ENCODE results near the gene GARNL3.

The GARNL3 gene

DNA sequence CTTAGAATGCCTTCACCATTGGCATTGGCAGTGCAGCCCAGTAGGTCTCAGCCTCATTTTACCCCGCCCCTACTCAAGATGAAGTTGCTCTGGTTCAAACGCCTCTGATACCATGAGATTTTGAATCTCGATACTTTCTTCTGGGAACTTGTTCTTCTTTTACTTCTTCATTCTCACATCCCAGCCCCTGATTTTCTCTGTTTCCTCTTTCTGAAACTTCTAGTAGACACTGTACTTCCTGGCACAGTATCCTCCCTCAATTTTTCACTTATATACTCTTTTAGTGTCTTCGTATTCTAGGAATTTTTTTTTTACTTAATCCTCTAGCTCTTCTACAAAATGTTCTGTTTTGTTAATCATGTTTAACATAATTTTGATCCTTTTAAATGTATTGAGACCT is 146.5 kb downstream of the GARNL3 start:
- DNase-seq = no peak

DNA sequence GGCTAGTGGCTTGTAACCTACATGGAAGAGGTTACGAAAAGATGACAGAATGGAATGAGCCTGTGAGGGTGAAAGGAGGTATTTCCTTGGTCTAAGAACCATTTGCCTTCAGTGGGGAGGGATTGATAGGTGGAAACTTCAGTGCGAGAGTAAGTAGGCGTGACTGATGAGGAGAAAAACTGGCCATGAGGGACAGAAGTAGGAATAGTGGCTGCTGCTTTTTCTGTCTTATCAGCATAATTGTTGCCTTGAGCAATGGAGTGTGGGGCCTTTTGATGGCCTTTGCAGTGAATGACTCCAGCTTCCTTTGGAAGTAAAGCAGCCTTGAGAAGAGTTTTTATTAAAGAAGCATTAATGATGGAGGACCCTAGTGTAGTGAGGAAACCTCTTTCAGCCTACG is 150.6 kb downstream of the GARNL3 start:
- no peak for DNase-seq

DNA sequence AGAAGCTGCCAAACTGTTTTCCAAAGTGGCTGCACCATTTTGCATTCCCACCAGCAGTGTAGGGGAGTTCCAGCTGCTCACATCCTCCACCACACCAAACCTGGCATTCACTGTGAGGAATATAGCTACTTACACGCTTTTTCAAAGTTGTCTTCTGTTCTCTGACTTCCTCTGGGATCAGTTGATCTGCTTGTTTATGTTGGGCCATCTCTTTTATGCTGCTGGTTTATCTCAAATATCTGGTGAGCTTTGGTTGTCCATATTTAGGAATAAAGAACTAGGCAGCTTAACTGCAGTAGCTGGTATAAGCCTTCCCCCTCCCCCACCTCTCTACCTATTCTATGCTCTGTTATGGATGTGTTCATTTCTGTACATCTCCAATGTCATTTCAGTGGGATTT is 151.1 kb downstream of the GARNL3 start:
- no peak for DNase-seq

DNA sequence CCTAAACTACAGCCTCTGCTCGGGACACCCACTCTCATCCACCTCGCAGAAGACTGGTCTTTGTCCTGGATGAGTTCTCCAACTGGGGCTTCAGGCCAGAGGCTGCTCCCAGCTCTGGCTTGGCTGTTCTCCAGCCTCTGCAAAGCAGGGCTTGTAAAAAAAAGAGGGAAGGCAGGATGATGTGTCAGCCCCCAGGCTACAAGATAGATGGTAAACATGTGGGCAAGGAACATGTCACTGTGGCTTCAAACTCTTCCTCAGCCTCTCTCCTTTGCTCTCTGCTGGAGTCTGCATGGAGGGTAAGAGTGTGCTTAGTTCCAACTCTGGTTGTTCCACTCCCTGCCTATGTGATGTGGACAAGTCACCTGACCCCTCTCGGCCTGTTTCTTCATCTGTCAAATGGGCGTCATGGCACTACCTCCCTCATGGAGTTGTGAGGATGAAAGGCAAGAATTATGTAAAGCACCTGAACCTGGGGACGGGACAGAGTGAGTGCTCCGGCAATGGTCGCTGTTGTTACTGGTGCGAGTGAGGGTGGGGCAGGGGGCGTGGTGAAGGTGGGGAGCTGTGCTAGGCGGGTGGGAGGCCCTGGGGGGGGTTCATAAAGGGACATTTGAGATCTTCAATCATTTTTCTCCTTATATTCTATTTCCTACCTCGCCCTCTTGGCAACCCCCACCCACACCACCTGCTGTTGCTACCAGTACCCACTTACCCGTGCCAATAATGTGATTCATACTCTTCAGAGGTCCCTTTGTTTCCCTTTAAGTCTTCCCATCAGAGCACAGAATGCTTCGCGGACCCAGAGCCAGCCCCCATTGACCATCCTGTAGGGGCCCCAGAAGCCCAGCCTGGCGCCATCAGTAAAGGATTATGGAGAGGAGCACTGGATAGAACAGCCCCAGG is 152.8 kb downstream of the GARNL3 start:
- DNase-seq = no peak

DNA sequence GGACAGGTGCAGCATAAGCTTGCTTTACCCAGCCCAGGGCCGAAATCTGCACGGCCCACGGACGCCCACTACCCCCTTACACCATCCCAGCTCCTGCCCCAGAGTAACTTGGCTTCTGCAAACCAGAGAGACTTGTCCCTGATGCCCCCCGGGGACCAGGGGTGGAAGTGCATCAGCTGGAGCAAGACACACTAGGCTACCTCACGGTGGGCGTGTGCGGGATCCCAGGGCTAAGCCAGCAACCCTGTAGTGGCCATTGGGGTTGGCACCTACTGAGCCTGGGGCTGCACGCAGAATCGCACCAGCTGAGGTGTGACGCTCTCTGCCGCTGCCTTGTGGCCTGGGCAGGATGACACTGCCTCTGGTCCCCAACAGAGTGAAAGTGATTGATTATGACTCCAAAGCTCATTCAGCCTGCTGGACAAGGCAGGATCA is 153.5 kb downstream of the GARNL3 start:
- peak; percentile 82 for DNase-seq

DNA sequence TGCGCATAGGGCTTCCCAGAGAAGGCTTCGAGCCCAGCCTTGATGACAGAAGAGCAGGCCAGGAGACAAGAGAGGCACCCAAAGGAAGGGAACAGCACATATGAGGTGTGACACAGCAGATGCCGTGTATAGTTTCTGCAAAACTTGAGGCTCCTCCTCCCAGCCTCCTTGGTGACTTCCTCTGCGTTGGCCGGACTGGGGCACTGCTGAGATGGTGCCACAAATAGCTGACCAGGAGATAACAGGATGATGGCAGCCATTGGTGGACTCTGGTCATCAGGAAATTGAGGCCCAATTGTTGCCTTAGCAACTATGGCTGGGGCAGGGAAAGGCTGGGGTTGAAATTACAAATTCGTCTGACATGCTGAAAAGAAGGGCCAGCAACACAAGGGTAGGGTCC is 154.8 kb downstream of the GARNL3 start:
- no peak for DNase-seq

DNA sequence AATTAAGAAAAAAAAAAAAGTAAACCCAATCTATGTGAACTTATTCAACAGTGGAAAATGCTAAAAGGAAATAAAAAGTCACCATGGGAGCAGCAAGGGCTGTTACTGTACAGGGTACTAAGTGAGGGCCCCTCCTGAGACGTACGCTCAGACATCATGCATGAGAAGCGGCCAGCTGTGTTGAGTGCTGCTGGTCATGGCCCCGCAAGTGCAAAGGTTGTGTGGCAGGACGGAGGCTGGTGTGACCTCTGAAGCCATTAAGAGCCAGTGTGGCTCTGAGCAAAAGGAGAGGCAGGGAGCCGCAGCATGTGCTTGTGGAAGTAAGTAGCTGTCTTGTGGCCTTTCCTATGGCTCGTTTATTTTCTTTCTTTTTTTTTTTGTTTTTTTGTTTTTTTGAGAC is 156.5 kb downstream of the GARNL3 start:
- DNase-seq = no peak

DNA sequence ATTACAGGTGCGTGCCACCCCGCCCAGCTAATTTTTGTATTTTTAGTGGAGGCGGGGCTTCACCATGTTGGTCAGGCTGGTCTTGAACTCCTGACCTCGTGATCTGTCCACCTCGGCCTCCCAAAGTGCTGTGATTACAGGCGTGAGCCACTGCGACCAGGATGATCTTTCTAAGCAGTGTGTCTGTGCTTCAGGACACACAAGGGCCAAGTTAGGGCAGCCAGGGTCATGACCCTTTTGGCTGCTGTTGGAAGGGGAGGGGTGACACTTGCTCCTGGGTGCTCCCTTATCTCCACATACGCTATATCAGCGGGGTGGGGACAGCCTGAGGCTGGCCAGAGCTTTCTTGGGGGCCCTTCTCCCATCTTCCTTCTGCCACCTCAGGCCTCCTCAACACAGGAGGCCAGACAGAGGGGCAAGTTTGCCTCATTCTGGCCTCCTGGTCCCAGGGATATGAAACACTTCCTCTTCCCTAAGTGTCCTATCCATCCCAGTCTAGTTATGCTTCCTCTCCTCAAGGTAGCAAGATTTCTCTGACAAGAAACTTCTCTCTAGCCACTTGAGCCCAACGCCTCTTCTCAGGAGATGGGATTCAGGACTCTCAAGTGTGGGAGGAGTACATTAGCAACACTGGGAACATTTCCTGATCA is 157.7 kb downstream of the GARNL3 start:
- DNase-seq = no peak

DNA sequence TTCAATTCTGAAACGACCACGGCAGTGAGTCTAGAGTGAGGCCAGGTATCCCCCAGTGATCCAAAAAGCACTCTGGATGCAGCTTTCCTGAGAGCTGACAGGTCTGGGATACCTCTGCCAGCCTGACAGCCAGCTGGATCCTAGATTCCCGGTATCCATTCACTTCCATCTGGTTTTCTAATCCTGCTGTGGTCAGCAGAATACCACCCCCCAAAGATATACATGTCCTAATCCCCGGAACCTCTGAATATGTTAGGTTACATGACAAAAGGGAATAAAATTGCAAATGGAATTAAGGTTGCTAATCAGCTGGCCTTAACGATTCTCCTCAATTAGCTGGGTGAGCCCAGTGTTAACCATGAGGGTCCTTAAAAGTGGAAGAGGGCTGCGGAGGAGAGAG is 158.2 kb downstream of the GARNL3 start:
- DNase-seq = no peak

DNA sequence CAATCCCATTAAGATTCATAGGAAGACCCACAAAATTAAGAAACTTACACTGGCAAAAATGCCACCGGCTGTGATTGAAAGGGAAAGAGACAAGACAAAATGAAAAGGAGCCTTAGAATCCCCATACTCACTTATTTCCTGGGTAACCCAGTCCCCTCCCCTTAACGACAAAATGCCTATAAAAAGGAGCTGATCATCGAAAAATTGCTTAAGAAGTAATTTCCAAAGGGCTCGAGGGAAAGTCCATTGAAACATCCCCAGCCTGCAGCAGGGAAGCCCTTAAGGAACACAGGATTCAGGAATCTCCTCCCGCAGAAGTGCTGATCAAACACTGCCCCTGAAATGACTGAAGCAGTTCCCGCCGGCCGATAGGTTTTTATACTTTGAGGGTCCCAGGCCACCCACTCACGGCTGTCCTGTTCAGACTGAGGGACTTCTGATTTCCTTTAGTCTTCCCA is 158.9 kb downstream of the GARNL3 start:
- DNase-seq = no peak

DNA sequence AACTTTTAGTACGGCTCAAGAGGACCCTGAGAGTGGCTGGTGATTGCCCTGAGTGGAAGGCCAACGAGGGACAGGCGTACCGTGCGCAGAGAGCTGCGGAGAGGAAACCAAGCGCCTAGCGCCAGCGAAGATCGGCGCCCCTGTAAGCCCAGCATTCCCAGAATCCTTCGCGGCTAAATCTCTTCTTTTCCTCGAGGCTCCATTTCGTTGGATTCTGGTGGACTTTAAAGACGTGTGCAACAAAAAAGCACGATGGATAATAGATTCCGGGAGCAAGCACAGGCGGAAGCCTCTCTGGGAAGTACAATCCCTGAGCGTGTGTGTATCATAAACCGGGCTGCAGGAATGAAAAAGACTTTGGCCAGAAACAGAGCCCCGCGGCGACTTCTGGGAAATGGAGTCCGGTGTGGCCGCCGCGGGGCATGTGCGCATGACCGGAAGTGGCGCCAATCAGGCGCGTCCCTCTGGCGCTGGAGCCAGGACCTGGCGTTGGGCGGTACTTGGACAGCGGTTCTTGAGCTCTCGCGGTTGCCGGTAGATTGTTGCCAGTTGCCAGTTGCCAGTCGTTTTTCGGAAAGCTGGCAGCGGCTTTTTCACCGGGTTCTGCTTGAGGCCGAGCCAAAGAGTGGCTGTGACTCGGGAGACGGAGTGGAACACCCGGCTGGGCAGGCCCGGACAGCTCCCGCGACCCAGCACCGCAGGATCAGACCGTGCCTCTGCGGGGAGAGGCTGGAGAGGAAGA is 159.5 kb downstream of the GARNL3 start, which contains the start of gene ZNF79:
ZNF79 (plus strand) TSS at position 449 of the 742 bp plus-strand sequence. CDS start 406 bp downstream, outside the sequence.
- peak; percentile 92 for DNase-seq

DNA sequence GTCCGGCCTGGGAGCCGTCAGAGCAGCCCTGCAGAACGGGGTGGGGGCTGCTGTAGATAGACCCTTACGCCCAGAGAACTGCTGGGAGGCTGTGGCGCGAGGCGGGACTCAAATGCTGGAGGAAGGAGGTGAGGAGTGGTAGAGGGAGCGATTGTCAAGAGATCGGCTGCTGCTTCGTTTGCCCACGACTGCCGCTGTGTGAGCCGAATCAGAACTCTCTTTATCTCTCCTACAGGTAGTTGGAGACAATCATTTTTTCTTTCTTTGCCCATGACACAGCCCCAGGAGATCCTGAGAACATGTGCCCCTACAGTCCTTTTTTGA is 160.1 kb downstream of the GARNL3 start:
- no peak for DNase-seq

DNA sequence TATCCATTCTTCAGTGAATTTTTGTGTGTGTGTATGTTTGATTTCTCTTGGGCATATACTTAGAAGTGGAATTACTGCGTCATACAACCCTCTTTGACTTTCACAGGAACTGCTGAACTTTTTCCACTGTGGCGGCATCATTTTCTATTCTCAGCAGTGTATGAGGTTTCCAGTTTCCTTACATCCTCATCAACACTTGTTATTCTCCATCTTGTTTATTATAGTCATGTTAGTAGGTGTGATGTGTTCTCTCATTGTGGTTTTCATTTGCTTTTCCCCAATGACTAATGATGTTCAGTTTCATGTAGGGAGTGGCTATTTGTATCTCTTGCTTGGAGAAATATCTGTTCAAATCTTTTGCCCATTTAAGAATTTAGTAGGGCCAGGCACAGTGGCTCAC is 162.2 kb downstream of the GARNL3 start:
- no peak for DNase-seq

DNA sequence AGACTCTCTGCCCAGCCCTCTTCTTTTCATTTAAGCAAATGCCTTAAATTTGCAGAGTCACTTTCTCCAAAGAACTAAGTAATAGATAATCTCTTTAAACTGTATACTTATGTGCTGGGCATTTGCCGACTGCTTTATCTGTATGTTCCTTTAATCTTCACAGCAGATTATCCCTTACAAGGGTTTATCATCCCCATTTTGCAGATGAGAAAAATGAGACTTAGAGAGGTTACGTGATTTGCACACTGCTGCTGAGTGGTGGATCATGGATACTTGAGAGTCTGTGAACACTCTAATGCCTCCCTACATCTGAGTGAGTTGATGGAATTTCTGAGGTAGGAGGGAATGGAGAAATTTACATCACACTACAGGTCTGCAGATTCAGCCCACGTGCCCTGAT is 163.8 kb downstream of the GARNL3 start:
- no peak for DNase-seq

DNA sequence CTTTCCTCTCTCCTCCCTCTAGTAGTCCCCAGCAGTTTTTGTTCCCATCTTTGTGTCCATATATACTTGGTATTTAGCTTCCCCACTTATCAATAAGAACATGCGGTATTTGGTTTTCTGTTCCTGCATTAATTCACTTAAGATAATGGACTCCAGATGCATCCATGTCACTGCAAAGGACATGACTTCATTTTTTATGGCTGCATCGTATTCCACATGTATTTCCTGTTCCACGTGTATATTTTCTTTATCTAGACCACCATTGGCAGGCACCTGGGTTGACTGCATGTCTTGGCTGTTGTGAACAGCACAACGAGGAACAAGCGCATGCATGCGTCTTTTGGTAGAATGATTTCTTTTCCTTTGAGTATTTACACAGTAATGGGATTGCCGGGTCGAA is 165.8 kb downstream of the GARNL3 start:
- DNase-seq = no peak

DNA sequence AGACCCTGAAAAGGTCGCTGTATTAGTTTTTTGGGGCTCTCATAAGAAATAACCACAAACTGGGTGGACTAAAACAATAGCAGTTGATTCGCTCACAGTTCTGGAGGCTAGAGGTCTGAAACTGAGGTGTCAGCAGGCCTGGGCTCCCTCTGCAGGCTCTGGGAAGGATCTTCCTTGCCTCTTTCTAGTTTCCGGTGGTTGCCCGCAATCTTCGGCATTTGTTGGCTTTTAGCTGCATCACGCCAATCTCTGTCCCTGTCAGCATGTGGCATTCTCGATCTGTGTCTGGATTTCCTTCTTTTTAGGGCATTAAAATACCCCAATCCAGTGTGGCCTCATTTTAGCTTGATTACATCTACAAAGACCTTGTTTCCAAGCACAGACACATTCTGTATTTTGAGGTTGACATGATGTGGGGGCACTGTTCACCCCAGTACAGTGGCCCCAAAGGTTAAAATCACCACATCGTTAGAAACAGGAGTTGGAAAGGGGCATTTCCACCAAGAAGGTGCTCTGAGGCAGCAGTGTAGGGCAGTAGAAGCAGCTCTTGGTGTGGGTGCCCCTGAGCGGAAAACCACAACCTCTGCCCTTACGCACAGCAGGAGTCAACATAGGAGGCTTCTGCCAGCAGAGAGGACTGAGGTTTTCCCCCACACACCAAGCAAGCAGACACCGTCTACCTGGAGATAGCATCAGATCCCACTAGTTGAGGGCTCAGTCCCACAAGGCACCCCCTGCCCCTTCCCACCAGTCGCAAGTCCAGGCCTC is 173.1 kb downstream of the GARNL3 start:
- DNase-seq = no peak

DNA sequence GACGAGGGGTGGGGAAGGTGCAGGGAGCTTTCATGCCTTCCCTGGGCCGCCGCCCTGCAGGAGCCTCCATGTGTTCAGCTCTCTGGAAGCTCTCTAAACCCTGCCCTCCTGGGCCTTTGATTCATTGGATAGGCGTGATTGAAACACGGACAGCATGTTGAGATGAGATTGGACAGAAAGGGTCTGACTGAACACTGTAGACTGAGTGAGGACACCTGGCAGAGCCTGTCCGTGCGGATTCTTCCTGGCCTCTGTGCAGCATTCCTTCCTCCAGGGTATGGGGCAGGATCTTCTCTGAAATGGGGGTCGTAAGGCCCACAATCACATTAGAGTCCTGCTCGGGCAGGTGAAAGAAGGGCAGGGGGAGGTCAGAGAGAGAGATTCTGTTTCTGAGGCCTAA is 173.8 kb downstream of the GARNL3 start:
- DNase-seq = no peak
